Ishikawa (cell line): Measurements from ENCODE around the gene ADAM11.

Experiments
- CREB1 ChIP-seq: IDR thresholded peaks from 2 replicates; pipeline ENCODE4 v1.6.1; 2012; ENCODE audit warnings: low read depth
- EP300 ChIP-seq: IDR thresholded peaks from 2 replicates; pipeline ENCODE4 v1.6.1; 2012; ENCODE audit warnings: borderline replicate concordance
- MAX ChIP-seq: IDR thresholded peaks from 2 replicates; pipeline ENCODE4 v1.6.1; 2012
- RAD21 ChIP-seq: IDR thresholded peaks from 2 replicates; pipeline ENCODE4 v1.6.1; 2012; ENCODE audit warnings: low read depth
- REST ChIP-seq: IDR thresholded peaks from 2 replicates; pipeline ENCODE4 v1.6.1; 2012; ENCODE audit warnings: low read depth, mild to moderate bottlenecking
- YY1 ChIP-seq: IDR thresholded peaks from 2 replicates; pipeline ENCODE4 v1.6.1; 2012; ENCODE audit warnings: low read depth

GRCh38 chr17:44734272-44734671 lies 24.5 kb upstream of the ADAM11 start:
- TF ChIP-seq RAD21 (no peak), EP300 (no peak), REST (no peak), YY1 (no peak), MAX (no peak), CREB1 (no peak)
